Myocyte (in vitro differentiated cells): ENCODE results near the gene SP1. TPM values are rescaled to one million over a fixed set of nuclear protein-coding genes. Genes with fewer than 3 reads are reported as not detected.
"Not testable (repeated sequence)": the region's sequence is repeated elsewhere in the genome, so short reads cannot be mapped to it uniquely, and the experiment has no call there.

ENCODE experiments used
- DNase-seq: peaks from one replicate; pipeline ENCODE4 v3.0.0-alpha.2; 2012; ENCODE audit warnings: low read depth
- polyA plus RNA-seq: library from polyadenylated mRNA; unstranded; fragments of >200 nt; gene quantifications from one replicate; pipeline ENCODE4 v1.2.1, GENCODE V29; 2012; ENCODE audit warnings: missing spikeins
- total RNA-seq: library from RNA; depleted of rRNA; stranded (reverse); fragments of >200 nt; gene quantifications from 2 replicates; pipeline ENCODE4 v1.2.3, GENCODE V29; 2014

The SP1 gene
- total RNA-seq, result 28.9 and 35.6 TPM in 2 replicates
- polyA plus RNA-seq, result 19.0 TPM

DNA sequence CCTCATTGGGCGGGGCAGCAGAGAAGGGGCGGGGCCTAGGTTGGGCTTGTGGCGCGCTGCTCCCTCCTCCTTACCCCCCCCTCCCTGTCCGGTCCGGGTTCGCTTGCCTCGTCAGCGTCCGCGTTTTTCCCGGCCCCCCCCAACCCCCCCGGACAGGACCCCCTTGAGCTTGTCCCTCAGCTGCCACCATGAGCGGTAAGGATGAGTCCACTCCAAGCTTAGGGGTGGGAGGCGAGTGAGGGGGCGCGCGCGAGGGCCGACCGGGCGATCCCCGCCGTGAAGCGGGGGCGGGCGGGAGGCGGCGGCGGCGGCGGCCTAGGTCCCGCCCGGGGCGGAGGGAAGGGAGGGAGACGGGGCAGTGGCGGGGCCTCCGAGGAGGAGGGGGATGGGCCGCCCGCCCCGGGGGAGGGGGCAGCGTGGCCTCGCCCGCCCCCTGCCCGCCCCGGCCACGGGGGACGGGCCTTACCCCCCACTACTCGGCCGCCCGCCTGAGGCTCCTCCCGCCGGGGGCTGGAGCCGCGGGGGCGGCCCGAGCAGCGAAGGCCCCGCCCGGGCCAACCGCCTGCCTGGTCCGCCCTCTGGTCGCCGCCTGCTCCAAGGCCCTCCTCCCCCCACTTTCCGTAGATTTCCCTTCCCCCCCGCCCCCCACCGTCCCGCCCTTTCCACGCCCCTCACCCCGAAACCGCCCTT lies at the start of gene SP1:
TSS of gene SP1 (plus strand) at position 73 of the 690 bp plus-strand sequence. CDS start at position 189, 116 bp downstream.
- DNase-seq, result peak; percentile 91

DNA sequence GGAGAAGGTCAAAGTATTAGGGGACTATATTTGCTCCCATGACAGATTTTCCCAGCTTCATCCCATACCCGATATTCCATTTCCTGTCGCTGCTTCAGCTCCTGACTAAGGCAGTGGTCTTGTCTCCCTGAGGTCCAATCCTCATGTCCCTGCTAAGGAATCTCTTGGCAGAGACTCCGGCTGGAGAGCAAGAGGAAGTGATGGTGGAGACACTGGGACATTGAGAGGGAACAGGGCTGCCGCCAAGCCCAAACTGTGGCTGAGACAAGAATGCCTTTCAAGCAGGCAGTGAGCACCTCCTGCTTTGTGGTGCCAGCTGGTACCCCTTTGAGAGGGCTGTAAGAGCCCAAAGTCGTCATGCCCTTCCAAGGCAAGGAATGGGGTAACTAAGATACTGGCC lies 49.3 kb upstream of the SP1 start:
- no peak for DNase-seq

DNA sequence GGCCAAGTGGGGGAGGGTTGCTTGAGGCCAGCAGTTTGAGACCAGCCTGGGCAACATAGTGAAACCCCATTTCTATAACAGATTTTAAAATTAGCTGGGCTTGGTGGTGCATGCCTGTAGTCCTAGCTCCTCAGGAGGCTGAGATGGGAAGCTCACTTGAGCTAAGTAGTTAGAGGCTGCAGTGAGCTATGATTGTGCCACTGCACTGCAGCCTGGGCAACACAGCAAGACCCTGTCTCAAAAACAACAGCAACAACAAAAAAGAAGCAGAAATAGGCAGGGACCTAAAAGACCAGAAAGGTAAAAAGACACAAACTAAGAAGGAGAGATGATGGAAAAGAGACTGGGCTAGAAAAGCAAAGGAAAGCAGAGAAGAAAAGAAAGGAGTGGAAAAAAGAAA lies 47.6 kb upstream of the SP1 start:
- DNase-seq, result not testable (repeated sequence)

DNA sequence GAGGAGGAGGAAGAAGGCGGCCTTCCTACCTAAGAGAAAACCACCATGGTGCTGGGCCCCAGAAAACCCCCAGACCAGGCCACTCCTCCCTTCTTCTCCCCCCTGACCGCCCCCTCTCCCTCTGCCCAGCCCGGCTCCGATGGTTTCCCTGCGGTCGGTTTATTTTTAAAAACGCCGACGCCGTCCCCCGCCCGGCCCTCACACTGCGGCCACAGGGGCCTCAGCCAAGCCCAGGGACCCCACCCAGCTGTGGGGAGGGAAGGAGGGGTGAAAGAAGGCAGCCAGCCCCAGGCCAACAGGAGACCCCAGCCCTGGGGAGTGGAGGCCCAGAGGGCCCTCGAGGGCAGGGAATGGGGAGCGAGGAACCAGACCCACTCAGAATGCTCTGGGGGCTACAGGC lies 47.2 kb upstream of the SP1 start:
- DNase-seq, result no peak

DNA sequence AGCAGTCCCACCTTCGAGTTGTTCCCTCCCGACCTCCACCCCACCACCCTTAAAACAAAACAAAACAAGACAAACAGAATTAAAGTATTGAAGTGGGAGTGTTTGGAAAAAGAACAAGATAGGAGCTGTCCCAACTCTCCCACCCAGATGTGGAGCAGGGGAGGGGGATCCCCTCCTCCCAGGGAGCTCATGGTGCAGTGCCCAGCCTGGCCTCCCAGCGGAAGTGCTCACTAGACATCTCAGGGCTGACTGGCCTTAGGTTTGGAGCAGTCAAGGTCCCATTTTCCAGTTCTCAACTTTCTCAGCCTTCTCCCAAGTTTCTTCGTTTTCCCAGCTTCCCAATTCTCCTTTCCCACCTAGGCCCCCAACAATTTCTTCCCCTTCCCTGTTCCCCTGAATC lies 46.7 kb upstream of the SP1 start:
- DNase-seq, result no peak

DNA sequence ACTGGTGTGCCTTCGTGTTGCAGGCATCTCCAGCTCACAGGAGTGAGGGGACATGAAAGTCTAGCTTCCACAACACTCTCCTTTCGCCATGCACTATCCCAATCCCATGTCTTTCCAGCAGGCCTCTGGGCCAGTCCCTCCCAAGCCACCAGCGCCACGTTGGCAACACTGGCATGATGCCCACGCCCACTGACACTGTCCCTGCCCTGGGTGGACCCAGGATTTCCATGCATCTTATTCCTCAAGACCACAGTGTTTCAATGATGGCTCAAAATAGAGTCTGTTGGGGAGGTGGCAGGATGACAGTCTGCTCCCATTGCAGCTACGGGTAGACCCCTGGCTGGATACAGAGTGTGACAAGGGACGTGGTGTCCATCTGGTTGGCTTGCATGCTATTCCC lies 46.1 kb upstream of the SP1 start:
- no peak for DNase-seq

DNA sequence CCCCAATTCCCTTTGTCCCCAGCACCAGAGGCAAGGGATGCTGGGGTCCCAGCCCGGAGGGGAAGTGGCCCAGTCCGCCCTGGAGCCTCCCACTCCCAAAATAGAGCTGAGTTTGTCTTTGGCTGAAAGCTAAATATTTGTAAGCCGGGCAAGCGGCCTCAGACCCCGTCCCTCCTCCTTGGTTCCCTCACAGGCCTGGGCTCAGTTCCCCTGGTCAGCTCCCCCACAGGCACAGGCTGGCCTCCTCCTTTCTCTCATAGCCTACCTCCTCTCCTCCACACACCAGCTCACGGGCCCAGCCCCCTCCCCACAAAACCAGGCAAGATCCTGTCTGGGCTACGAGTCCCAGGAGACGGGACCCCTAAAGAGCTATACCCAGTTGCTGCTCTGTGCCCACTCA lies 45.2 kb upstream of the SP1 start:
- DNase-seq, result no peak

DNA sequence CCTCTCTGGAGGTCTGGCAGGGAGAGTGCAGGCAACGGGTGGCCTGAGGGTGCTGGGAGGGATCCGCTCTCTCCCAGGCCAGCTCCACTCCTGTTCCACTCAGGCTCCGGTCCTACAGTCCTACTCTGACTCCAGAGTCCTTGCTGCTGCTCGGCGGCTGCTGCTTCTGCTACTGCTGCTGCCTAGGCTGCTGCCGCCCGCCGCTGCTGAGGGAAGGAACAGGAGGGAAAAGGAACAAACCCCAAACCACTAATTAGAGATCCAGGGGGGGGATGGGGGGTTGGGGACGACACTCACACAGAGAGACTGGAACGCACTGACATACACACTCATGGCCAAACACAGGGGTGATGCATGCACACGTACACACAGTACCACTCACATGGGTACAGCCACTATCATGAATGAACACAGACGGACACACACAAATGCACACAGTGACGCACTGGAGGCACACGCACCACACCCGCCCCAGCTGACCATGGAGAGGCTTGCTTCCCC lies 43.7 kb upstream of the SP1 start, which contains the start of gene SP7:
TSS of gene SP7 (minus strand) at position 174 of the 501 bp plus-strand sequence. CDS start 708 bp downstream, outside the sequence.
- no peak for DNase-seq

DNA sequence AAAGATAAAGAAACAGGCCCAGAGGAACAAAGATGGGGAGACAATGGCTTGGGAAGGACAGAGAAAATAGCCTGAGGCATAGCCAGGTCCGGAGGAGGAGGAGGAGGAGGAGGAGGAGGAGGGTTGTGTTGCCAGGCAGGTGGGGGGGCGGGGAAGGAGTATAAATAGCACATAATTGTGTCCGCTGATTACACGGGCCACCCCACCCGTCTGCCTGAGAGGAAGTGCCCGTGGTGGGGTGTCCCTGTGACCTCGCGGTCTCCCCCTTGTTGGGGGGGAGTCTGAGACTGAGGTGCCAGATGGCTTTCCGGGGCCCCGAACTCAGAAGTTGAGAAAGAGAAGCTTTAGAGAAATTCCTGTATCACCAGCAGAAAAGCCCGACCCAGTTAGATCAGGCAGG lies 42.0 kb upstream of the SP1 start:
- no peak for DNase-seq

DNA sequence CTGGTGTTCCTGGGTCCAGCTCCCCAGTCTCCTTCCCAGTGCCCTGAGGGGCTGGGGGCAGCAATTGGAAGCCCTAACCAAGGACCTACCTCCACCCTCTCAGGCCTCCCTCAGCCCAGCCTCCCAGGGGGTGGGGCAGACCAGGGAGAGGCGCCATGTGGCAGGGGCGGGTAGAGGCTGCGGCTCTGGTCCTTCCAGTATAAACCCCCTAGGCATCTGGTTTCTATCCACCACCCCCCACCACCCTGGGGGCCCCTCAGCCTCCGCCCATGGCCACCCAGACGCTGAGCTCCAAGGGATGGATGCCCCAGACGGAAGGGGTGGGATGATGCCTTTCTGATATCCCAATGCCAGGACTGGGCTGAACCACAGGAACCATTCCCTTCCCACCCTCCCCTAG lies 41.1 kb upstream of the SP1 start:
- DNase-seq, result no peak

DNA sequence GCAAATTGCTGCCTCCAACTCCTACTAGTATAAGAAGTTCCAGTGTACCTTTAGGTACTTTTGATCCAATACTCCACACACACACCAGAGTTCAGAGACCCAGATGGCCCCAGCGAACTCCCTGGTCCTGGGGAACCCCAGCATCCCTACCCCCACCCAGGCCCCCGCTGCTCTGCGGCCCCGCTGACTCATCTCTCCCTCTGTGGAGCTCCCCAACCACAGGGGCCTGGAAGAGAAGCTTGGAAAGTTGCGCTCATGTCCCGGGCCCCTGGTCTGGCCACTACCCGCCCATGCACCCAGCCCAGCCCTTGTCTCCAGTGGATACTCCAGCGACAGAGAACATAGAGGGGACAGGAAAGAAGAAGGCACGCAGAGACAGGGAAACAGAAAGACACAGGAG lies 39.6 kb upstream of the SP1 start:
- no peak for DNase-seq

DNA sequence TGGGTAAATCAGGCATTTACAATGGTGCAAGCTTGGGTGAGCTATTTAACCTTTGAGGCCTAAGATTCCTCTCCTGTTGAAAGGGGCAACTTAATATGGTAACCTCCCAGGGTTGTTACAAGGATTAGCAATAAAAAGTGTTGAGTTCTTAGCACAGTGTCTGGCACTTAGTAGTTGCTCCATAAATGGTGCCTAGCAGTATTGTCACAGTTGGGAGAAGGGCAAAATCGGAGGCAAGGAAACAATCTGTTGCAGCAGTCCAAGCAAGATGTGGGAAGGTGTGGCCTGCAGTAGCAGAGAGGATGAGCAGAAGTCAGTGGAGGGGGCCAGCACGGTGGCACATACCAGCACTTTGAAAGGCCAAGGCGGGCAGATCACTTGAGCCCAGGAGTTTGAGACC lies 36.5 kb upstream of the SP1 start:
- no peak for DNase-seq

DNA sequence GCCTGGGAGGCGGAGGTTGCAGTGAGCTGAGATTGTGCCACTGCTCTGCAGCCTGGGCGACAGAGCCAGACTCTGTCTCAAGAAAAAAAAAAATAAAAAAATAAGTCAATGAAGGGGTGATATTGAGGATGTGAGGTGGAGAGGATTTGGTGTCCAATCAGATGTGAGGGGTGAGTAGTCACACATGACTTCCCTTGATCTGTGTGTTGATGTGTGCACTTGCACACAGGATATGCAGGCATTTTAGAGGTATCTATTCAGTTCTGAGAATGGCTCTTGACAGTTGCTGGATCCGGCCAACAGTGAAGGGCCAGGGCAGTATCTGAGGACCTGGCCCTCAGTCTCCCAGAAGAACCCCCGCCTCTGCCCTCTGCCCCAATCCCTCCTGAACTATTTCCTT lies 36.0 kb upstream of the SP1 start:
- no peak for DNase-seq

DNA sequence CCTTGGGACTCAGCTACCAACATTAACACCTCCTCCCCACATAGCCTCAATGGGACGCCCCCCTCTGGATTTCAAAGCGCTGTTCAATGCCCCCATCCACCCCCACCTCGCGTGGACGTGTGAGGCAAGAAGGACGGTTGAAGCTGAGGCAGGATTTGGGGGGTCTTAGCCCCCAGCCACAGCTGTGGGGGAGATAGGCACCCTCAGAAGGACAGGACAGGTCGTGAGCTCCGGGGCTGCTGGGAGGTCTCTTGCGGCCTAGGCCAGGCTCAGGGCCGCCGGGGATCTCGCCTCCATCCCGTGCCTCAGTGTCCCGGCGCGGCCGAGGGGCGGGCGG lies 35.5 kb upstream of the SP1 start:
- no peak for DNase-seq

DNA sequence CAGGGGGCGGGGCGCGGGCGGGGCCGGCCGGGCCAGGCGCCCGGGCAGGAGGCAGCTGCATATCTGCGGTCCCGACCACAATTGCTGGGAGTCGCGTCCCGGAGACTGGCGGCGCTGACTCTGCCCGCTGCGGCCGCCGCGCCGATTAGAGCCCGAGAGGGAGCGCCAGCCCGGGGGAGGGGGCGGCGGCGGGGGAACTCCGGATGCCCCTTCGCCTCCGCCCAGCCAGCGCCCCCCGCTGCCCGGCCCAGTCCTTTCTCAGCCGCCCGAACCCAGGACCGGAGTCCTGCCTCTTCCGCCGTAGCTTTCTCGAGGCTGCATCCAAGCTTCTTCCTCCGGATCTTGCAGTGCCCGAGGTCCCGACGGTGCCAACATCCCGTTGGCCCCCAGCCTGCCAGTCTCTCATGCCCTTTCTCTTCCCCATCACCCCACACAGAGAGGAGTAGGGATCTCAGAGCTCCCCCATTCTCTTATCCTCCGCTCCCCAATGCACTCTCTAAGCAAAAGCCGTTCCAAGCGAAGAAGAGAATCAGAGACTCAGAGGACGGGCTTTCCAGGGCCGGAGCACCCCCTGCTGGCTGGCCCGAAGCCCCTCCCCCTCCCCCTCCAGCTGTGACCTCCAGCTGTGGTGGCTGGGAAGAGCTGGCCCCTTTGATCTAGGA lies 35.0 kb upstream of the SP1 start:
- peak; percentile 84 for DNase-seq

DNA sequence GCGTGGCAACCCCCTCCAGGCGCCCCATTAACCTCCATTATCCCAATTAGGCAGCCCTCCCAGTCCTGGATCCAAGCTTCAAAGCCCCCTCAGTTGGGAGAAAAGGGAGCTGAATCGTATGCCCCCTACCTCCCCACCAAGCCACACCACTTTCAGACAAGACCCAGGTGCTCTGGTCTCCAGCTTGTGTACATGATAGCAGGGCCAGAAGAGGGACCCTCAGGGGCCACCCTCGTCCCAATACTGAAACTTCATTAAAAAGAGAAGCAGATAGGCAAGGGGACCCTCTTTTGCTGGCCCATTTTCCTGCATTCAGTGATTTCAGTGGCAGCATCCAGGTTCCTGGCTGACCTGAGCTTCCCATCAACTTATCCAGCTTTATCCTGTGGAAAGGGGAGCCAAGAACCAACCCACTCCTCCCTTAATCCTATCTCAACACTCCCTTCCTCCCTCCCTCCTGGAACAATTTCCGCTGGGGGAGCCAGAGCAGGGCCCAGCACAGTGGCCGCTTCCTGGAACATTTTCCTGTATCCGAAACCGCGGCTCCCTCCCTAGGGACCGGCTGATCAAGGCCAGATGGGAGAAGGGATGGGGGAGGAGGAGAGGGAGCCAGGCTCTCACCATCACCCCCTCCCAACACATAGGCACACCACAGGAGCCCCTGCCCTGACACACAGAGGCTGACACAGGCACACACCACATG lies 34.3 kb upstream of the SP1 start:
- no peak for DNase-seq

DNA sequence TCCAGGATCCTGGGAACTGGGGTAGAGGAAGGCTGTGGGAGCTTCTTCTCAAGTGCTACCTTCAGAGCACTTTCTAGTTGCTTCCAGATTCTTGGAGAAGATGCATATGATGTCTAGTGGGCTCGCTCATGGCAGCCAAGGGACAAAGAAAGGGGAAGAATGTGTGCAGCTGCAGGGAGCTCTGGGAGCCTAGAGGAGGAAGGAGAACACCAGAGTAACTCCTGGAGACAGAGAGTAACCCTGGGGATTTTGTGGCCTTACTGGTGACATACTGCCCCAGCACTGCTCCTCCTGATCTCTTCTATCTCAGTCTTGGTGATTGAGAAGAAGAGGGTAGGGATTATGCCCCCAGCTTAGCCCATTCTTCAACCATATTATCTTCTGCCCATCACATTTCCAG lies 33.5 kb upstream of the SP1 start:
- DNase-seq, result no peak

DNA sequence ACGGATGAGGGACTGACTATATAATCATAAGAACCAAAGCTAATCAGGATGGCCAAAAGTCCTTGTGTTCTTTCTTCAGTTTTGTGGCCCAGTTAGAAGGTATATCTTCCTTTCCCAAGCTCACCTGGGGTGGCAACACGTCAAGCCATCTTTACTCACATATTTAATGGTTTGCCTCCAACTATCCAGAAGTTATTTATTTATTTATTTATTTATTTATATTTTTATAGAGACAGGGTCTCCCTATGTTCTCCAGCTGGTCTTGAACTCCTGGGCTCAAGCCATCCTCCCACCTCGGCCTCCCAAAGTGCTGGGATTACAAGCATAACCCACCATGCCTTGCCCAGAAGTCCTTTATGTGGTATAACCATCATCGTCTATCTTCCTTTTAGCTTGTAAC lies 32.1 kb upstream of the SP1 start:
- DNase-seq, result no peak

DNA sequence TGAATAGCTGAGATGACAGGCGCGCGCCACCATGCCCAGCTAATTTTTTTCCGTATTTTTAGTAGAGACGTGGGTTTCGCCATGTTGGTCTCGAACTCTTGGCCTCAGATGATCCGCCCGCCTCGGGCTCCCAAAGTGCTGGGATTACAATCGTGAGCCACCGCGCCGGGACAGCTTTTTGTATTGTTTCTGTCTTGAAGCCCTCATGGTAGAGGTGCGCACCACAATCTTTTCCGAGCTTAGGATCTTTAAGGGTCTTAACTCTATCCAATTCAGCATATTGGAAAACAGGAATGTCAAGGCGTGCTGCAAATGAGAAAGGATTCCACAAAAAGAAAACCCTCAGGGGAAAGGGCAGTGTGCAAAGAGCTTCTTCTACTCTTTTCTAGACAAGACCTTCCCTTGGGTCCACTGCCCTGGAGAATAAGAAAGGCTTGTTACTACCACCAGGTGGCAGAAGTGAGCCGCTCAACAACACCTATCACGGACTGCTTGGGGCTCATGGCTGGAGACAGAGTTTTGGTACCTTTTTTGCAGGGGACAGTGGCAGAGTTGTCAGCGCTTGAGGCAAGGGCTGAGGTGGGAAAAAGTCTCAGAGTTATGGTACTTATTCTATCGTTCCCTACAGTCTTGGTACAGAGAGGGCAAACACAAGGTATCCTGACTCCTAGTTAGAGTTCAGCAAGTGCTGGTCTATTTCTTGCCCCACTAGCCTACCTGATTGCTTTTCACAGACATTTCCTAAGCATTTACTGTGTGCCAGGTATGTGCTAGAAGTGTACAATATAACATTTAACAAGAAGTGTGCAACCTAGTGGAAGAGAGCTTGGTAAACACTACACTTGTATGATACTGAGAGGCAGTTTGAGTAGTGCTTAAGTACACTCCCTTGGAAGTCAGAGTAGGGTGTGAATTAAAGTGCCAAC lies 27.4 kb upstream of the SP1 start:
- peak; percentile 86 for DNase-seq

DNA sequence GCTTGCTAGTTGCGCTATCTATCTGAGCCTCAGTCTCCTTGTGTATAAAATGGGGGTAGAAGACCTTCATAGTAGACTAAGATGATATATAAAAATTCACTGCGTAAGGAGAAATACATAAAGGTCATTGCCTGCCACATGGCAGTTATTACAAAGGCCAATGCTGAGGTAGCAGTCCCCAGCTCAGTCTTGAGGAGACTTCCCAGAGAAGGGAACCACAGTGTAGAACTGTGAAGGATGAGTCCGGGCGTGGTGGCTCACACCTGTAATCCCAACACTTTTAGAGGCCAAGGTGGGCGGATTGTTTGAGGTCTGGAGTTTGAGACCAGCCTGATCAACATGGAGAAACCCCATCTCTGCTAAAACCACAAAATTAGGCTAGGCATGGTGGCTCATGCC lies 26.7 kb upstream of the SP1 start:
- DNase-seq, result no peak

DNA sequence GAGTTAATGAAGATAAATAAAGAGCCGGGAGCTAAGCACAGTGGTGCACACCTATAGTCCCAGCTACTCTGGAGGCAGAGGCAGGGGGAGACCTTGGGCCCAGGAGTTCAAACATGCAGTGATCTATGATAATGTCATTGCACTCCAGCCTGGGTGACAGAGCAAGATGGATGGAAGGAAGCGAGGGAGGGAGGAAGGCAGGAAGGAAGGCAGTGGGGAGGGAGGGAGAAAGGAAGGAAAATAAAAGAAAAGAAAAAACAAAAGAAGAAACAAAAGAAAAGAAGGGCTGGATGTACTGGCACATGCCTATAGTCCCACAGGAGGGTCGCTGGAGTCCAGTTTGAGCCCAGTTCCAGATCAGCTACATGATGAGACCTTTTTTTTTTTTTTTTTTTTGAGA lies 24.9 kb upstream of the SP1 start:
- DNase-seq, result no peak
